Breast epithelium (tissue), 4 donors: ENCODE measurements around the gene SDC3. TPM values are rescaled to one million over a fixed set of nuclear protein-coding genes. Genes with fewer than 3 reads are reported as not detected.

Experiments used
- DNase-seq, 2 donors: peaks; one replicate each; pipeline ENCODE4 v3.0.0-alpha.2; 2019; ENCODE audit warnings: low spot score in 2 of 2
- H3K27ac ChIP-seq, 2 donors: fragments of 200-600 bp; sonication (generic) in 1 of 2; one replicate each; pipeline ENCODE4 v1.5.1; 2016 to 2019; ENCODE audit warnings: mild to moderate bottlenecking in 1 of 2
- H3K27me3 ChIP-seq, 2 donors: fragments of 200-600 bp; sonication (generic) in 1 of 2; one replicate each; pipeline versions ENCODE4 v1.5.1 to v1.6.0; 2017 to 2019; ENCODE audit warnings: control low read depth in 1 of 2, mild to moderate bottlenecking in 1 of 2
- H3K36me3 ChIP-seq: fragments of 200-600 bp; one replicate; pipeline ENCODE4 v1.5.1; 2019
- H3K4me1 ChIP-seq, 2 donors: fragments of 200-600 bp; sonication (generic); one replicate each; pipeline ENCODE4 v1.5.1; 2016 to 2019; ENCODE audit warnings: control low read depth in 1 of 2
- H3K4me3 ChIP-seq, 3 donors: fragments of 200-600 bp; sonication (generic); 1 replicate in 2 of 3; 2 replicates in 1 of 3; pipeline ENCODE4 v1.5.1; 2016 to 2019; ENCODE audit warnings: mild to moderate bottlenecking in 3 of 3, moderate library complexity in 2 of 3
- H3K9me3 ChIP-seq, 2 donors: fragments of 200-600 bp; sonication (generic) in 1 of 2; one replicate each; pipeline ENCODE4 v1.5.1; 2016 to 2019; ENCODE audit warnings: control low read depth in 1 of 2
- POLR2A ChIP-seq: fragments of 450-650 bp; IDR thresholded peaks from one replicate; pipeline ENCODE4 v1.6.1; 2016; ENCODE audit warnings: antibody characterized with exemption, mild to moderate bottlenecking, moderate library complexity
- POLR2AphosphoS5 ChIP-seq, 3 donors: sonication (generic); formaldehyde crosslinking; IDR thresholded peaks; one replicate each; pipeline ENCODE4 v1.6.1; 2017; ENCODE audit warnings: antibody characterized with exemption in 3 of 3
- intact Hi-C: fragments of 100-400 bp; cut with DNase I; formaldehyde crosslinking; loops from one replicate; pipeline ENCODE4 v1.15.1; 2023; ENCODE audit warnings: low total_unique reads
- total RNA-seq, 3 donors: library from RNA; depleted of rRNA; stranded (reverse); fragments of >200 nt; gene quantifications; one replicate each; pipeline ENCODE4 v1.1.0, GENCODE V29; 2016
- TF ChIP-seq, protein P1 (sequence below), 3 donors: fragments of 450-650 bp; IDR thresholded peaks; one replicate each; pipeline ENCODE4 v1.5.1; 2016 to 2017; ENCODE audit warnings: antibody characterized with exemption in 3 of 3, mild to moderate bottlenecking in 3 of 3, moderate library complexity in 3 of 3

Gene SDC3
- total RNA-seq, 3 donors from 2014 or later = 16.5 to 37.8 (median 26.2) TPM

GRCh38 chr1:30891227-30891552, 17.4 kb downstream of the SDC3 start:
- Histone ChIP-seq H3K4me1 (peaks cover 14 to 23% of the 10 kb centered on the region in 2 donors), H3K36me3 (no peaks in the 10 kb centered on the region), H3K27ac (peak overlapping the region; percentile 41 to 45), H3K9me3 (no peaks in the 10 kb centered on the region), H3K27me3 (no peaks in the 10 kb centered on the region), H3K4me3 (no peak overlapping the region)
- no peak for TF ChIP-seq POLR2A
- TF ChIP-seq, protein P1, sequence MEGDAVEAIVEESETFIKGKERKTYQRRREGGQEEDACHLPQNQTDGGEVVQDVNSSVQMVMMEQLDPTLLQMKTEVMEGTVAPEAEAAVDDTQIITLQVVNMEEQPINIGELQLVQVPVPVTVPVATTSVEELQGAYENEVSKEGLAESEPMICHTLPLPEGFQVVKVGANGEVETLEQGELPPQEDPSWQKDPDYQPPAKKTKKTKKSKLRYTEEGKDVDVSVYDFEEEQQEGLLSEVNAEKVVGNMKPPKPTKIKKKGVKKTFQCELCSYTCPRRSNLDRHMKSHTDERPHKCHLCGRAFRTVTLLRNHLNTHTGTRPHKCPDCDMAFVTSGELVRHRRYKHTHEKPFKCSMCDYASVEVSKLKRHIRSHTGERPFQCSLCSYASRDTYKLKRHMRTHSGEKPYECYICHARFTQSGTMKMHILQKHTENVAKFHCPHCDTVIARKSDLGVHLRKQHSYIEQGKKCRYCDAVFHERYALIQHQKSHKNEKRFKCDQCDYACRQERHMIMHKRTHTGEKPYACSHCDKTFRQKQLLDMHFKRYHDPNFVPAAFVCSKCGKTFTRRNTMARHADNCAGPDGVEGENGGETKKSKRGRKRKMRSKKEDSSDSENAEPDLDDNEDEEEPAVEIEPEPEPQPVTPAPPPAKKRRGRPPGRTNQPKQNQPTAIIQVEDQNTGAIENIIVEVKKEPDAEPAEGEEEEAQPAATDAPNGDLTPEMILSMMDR (IDR thresholded peaks at IDR 0.05) = no peak
- no peak for TF ChIP-seq POLR2AphosphoS5 (IDR thresholded peaks at IDR 0.05)
- no peak for DNase-seq
- intact Hi-C loops = no loop called here

DNA sequence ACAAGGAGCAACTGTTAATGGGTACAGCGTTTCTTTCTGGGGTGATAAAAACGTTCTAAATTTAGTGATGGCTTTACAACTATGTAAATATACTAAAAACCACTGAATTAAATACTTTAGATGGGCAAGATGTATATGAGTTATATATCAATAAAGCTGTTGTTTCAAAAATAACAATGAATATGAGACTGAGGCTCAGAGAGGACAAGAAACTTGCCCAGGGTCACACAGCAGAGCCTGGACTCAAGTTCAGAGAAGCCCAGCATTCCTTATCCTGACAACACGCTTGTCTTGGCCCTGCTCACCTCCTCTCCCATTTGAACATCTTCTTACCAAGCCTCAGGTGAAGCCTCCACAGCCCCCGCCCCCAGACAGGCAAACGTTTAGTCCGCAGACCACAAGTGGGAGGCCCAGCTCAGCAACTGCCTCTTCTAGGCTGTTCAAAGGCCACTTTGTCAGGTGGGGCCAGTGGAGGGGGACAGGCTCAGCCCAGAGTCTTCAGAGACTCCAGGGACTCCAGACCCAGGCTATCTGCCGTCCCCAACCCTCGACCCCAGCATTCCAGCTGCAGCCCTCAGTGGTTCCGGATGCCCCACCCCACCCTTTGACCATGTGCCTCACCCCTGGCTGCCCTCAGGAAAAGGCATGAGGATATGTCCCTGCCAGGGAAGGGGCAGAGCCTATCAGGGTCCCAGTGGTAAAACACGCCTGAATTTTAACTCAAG, 17.9 kb downstream of the SDC3 start:
- intact Hi-C loops = no loop called here
- no peak for TF ChIP-seq POLR2A
- TF ChIP-seq POLR2AphosphoS5 (IDR thresholded peaks at IDR 0.05) = no peak
- TF ChIP-seq, protein P1 (IDR thresholded peaks at IDR 0.05) = no peak
- Histone ChIP-seq H3K27ac (peak overlapping the region; percentile 41 to 45), H3K4me3 (no peak overlapping the region), H3K4me1 (peaks cover 19 to 28% of the 10 kb centered on the region in 2 donors), H3K9me3 (no peaks in the 10 kb centered on the region), H3K36me3 (no peaks in the 10 kb centered on the region), H3K27me3 (no peaks in the 10 kb centered on the region)
- DNase-seq = no peak

GRCh38 chr1:30889511-30889910, 19.0 kb downstream of the SDC3 start:
- Histone ChIP-seq H3K4me3 (no peak overlapping the region), H3K4me1 (peaks cover 22 to 29% of the 10 kb centered on the region in 2 donors), H3K36me3 (no peaks in the 10 kb centered on the region), H3K27ac (peak overlapping the region; percentile 93 to 97), H3K27me3 (no peaks in the 10 kb centered on the region), H3K9me3 (no peaks in the 10 kb centered on the region)
- no peak for TF ChIP-seq POLR2A
- DNase-seq = no peak
- intact Hi-C loops = no loop called here

DNA sequence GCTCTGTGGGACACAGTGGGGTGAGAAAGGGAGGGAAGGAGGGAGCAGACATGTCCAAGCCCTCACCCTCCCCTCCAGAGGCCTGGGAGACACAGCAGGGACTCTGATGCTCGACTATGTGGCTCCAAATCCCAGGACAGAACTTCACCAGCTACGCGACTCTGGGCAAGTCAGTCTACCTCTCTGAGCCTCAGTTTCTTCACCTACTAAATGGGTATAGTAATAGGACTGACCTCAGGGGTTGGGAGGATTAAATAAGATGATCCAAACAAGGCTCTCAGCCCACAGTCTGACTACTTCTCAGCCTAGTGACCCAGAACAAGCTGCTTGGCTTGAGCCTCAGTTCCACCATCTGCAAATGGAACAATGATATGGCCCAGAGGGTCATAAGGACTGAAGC, 19.6 kb downstream of the SDC3 start:
- Histone ChIP-seq H3K36me3 (no peaks in the 10 kb centered on the region), H3K4me3 (no peak overlapping the region), H3K9me3 (no peaks in the 10 kb centered on the region), H3K27me3 (no peaks in the 10 kb centered on the region), H3K27ac (peak overlapping the region; percentile 93 to 97), H3K4me1 (peaks cover 22 to 29% of the 10 kb centered on the region in 2 donors)
- intact Hi-C loops = no loop called here
- TF ChIP-seq POLR2AphosphoS5 (IDR thresholded peaks at IDR 0.05) (no peak), POLR2A (no peak)
- TF ChIP-seq, protein P1 (IDR thresholded peaks at IDR 0.05) = no peak
- DNase-seq = no peak

- Histone ChIP-seq H3K4me1 (peaks cover 22 to 29% of the 10 kb centered on the region in 2 donors), H3K27me3 (no peaks in the 10 kb centered on the region), H3K36me3 (no peaks in the 10 kb centered on the region), H3K27ac (peak overlapping the region; percentile 93 to 97), H3K4me3 (no peak overlapping the region), H3K9me3 (no peaks in the 10 kb centered on the region)
- TF ChIP-seq, protein P1 (IDR thresholded peaks at IDR 0.05) = no peak
- TF ChIP-seq POLR2AphosphoS5 (IDR thresholded peaks at IDR 0.05) = peak in 2 of 3 donors; percentile 24 to 52
- intact Hi-C loops = no loop called here
- DNase-seq = peak; percentile 76 to 82
Measured at GRCh38 chr1:30888391-30888790, 20.2 kb downstream of the SDC3 start.
